GM11168 (cell line): ENCODE data around the gene MRPS16.

ENCODE experiments used
- in situ Hi-C: fragments of 300-500 bp; cut with MboI; formaldehyde crosslinking; loops from one replicate; pipeline ENCODE4 v1.12.0; 2022; ENCODE audit warnings: low sequenced_read_pairs; ENCODE audit not compliant: unreplicated experiment

MRPS16 gene

DNA sequence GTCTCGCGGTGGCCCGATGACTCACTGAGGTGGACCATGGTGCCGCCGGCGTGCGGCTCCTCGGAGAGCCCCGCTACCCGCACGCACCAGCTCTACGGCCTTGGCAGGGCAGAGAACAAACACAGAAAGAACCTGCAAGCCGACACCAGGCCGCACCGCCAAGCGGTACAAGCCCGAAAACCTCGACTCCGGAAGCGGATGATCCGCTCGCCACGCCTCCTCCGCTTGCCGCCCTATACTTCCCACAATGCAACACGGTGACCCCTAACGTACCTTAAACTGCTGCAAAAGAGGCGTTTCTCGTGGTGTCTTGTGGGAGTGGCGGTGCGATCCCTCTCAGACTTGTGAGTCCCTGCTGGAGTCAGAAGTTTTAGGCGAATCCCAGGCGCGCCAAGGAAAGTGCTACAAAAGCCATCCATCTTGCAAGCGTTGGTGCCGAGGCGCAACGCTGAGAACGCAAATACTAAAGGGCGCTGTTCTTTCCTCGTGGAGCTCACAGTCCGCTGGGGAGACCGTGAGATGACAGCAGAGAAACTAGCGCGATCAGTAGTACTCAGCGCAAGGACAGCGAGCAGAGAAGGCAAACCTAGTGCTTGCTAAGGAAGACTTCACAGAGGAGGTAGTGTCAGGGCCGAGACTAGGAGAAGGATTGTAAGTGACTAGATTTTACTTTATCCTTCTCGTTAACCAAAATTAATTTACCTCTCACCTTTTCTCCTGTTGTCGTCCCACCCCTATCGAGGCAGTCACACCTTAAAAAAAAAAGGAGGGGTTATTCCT is at the start of gene MRPS16:
Gene MRPS16, minus strand, starts transcription at position 200 of the 780 bp plus-strand sequence. Its CDS starts 162 bp downstream, at position 38.
- in situ Hi-C loops, result loop anchor here (25.0 kb wide), 1 partner anchor 385 kb away; the partner anchor contains the start of gene MYOZ1

DNA sequence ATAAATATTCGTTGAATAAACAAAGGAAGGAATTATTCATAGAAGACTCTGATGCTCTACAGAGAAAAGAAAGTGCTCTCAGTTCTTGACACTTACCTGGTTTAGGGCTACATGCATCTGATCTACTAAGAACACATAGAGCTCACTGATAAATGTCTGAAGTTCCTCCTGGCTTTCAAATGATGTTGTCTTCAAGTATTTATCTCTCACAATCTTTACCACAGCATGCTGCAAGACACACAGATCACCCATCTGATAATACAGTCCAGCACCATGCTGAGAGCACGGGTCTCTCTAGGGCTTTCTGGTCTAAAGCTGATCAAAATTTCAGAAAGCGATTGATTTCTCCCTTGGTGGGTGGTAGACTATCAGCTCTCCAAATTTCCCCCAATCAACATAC is 44.5 kb upstream of the MRPS16 start:
- in situ Hi-C loops, result no loop called here

DNA sequence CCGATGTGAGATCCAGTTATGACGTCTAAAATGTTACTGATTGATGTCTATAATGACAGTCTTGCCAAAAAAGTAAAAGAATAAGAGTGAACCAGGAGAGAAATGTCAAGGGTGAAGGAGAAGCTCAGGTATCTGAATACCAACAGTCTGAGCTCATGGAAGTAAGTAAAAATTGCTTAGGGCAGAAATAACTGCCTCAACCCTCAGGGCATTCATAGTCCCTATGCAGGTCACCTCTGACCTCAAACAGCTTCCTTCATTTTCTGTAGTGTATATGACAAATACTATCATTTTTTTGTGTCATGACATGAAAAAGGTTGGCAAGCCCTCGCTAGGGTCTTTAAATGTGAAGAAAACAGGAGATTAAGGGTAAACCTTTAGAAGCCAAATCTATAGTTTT is 41.0 kb upstream of the MRPS16 start:
- in situ Hi-C loops, result no loop called here

GRCh38 chr10:73289958-73290357 is 37.5 kb upstream of the MRPS16 start:
- in situ Hi-C loops, result no loop called here

- in situ Hi-C loops, result no loop called here
Observed at GRCh38 chr10:73287441-73287840, 35.0 kb upstream of the MRPS16 start.

- in situ Hi-C loops, result no loop called here
Observed at GRCh38 chr10:73281097-73281496, 28.7 kb upstream of the MRPS16 start.

GRCh38 chr10:73264423-73264822 is 12.0 kb upstream of the MRPS16 start:
- in situ Hi-C loops, result loop anchor here (25.0 kb wide), 1 partner anchor 373 kb away; the partner anchor contains the start of gene MYOZ1

DNA sequence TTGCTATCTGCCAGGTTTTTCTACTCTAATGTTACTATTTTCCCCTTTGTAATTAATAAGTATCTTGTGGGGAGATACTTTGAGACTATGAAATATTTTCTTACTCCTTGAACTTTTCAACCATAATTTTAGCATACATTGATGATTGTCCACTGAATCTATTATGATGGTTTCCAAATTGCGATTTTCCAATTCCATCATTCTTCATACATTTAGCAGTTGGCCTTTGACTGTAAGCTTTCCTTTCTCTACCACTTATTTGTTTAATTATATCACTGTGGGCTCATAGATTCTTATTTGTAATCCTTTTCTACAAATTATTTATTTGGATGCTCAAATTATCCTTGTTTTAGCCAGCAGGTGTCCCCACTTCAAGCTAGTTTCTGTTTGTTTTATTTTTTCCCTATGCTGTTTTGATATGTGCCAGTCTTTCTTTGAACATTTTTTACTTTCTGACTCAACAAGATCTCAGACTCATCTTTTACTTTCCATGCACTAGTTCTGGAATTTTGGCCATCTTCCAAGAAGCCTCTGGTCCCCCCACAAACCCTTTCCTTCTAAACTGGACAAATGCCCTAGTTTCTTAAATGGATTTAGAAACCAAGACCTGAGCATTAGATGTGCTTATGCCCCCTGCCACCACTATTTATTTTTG is 11.4 kb upstream of the MRPS16 start:
- in situ Hi-C loops, result loop anchor here (25.0 kb wide), 1 partner anchor 373 kb away; the partner anchor contains the start of gene MYOZ1

GRCh38 chr10:73262880-73263555 is 10.6 kb upstream of the MRPS16 start:
- in situ Hi-C loops, result loop anchor here (25.0 kb wide), 1 partner anchor 374 kb away; the partner anchor contains the start of gene MYOZ1

GRCh38 chr10:73262105-73262730 is 9.8 kb upstream of the MRPS16 start:
- in situ Hi-C loops, result loop anchor here (25.0 kb wide), 1 partner anchor 375 kb away; the partner anchor contains the start of gene MYOZ1

DNA sequence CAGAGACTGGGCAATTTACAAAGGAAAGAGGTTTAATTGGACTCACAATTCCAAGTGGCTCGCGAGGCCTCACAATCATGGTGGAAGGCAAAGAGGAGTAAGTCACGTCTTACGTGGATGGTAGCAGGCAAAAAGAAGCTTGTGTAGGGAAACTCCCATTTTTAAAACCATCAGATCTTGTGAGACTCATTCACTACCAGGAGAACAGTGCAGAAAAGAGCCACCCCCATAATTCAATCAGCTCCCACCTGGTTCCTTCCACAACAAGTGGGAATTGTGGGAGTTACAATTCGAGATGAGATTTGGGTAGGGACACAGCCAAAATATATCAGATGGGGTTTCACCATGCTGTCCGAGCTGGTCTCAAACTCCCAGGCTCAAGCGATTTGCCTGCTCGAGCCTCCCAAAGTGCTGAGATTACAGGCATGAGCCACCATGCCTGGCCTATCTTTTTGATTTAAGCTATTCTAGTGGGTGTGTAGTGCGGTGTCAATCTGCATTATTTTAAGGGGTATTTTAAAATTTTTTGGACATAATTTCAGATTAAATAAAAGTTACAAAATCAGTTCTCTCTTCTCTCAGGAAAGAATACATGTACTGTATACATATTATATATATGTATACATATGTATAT is 9.0 kb upstream of the MRPS16 start:
- in situ Hi-C loops, result loop anchor here (25.0 kb wide), 1 partner anchor 376 kb away; the partner anchor contains the start of gene MYOZ1

- in situ Hi-C loops, result loop anchor here (25.0 kb wide), 1 partner anchor 379 kb away; the partner anchor contains the start of gene MYOZ1
Observed at GRCh38 chr10:73258612-73259011, 6.2 kb upstream of the MRPS16 start.

DNA sequence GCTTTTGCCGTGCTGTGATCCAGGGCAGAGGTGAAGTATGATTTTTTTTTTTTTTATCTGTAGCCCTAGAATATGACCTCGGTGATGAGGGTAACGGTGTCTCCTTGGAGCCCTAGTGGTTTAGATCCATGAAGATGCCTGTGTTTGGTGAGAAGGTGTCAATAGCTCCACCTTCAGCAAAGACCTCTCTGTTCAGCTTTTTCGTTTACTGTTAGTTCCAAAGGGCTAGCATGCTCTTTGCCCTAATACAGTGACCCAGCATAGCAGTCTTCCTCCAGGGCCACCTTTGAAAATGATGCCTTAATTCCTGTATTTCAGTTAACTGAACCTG is 746 bp upstream of the MRPS16 start:
- in situ Hi-C loops, result loop anchor here (25.0 kb wide), 1 partner anchor 384 kb away; the partner anchor contains the start of gene MYOZ1

GRCh38 chr10:73251683-73252444 is 580 bp downstream of the MRPS16 start:
- in situ Hi-C loops, result loop anchor here (25.0 kb wide), 1 partner anchor 385 kb away; the partner anchor contains the start of gene MYOZ1

GRCh38 chr10:73248259-73248724 is 4.2 kb downstream of the MRPS16 start:
- in situ Hi-C loops, result no loop called here

- in situ Hi-C loops, result no loop called here
Observed at GRCh38 chr10:73247509-73248258, 4.8 kb downstream of the MRPS16 start.

DNA sequence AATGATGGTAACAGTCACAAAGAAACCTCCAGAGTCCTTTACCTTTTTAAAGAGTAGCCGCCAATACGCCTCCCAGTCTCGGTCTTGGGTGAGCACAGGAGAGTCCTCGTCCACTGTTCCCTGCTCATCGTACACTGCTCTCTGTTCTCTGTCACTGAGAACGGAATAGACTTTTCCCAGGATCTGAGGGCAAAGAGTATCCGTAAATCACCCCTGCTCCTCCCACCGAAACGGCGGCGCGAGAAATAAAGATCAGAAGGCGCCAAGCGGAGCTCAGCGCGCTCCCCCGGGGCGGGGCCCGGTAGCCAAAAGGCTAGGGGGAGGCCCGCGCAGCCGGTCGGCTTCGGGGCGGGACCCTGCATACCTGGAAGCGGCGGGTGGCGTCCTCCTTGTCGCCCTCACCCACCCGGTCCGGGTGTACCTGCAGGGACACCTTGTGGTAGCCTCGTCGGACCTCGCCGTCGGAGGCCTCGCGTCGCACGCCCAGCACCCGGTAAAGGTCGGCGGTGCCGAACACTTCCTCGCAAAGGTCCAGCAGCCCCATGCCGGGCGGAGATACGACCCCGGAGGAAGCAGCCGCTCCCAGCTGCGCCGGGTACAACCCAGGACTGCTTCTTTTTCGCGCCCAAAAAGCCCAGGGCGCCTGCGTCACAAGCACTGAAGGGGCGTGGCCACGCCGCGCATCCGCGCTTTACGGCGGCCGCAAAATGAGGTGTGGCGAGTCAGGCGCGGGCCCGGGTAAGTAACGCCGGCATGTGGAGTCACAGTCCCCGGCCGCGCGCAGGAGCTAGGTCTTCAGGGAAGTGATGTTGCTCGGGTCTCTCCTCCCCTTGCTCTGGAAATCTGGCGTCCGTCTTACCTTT is 5.6 kb downstream of the MRPS16 start, which contains the start of gene DNAJC9:
Gene DNAJC9, minus strand, starts transcription at position 610 of the 863 bp plus-strand sequence. Its CDS starts 66 bp downstream, at position 544.
- in situ Hi-C loops, result no loop called here
